SK-N-MC (cell line): ENCODE results near the gene STAG1.

Source experiments
- EZH2 ChIP-seq: fragments of 200-600 bp; sonication (generic); IDR thresholded peaks from one replicate; pipeline ENCODE4 v1.6.1; 2017; ENCODE audit warnings: antibody characterized with exemption
- FOXP2 ChIP-seq: optimal IDR thresholded peaks from 2 replicates; pipeline ENCODE3; 2011; ENCODE audit warnings: mild to moderate bottlenecking, moderate library complexity; ENCODE audit not compliant: insufficient read depth; ENCODE audit errors: extremely low read length, control extremely low read depth
- POLR2AphosphoS5 ChIP-seq: IDR thresholded peaks from 2 replicates; pipeline ENCODE4 v1.6.1; 2012; ENCODE audit warnings: mild to moderate bottlenecking, low read depth, low read length, borderline replicate concordance

DNA sequence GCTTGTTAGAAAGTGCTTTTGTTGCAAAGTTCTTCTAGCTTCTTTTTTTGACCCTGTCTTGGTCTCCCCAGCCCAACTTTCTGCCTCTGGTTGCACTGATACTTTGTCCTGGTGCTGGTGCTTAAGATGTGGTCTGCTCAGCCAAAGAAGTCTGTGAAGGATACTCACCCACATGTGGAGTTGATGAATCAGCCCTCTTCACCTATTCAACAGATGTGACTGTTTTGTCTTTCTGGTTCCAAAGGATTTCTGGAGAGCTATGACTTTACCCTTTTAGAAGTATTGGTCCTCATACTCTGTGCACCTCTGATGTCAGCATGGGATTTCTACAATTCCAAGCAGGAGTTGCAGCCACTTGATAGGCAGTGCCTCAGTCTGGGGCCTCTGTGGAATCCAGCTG is 418.0 kb downstream of the STAG1 start:
- TF ChIP-seq POLR2AphosphoS5 (no peak; the same call in 1 of the 2 replicates), EZH2 (no peak), FOXP2 (no peak)
